Measurements from ENCODE around the gene NAT14.

The NAT14 gene

DNA sequence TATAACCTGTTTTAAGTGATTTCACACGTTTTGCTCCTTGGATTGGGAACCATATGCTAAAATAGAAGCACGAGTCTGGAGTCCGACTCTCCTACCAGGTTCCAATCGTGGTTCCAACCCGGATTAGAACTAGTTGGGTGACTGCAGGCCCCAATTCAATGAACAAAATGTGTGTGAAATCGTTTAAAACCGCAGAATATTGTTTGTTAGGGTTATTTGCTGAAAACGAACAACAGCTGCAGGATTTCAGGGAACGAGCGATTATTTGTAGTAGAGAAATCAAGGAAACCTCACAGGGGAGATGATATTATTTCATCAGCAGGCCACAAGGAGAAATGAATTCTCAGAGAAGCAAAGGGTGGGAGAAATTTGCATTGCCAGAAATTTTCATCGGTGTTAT lies 20.0 kb downstream of the NAT14 start:
- TF ChIP-seq, protein P1, sequence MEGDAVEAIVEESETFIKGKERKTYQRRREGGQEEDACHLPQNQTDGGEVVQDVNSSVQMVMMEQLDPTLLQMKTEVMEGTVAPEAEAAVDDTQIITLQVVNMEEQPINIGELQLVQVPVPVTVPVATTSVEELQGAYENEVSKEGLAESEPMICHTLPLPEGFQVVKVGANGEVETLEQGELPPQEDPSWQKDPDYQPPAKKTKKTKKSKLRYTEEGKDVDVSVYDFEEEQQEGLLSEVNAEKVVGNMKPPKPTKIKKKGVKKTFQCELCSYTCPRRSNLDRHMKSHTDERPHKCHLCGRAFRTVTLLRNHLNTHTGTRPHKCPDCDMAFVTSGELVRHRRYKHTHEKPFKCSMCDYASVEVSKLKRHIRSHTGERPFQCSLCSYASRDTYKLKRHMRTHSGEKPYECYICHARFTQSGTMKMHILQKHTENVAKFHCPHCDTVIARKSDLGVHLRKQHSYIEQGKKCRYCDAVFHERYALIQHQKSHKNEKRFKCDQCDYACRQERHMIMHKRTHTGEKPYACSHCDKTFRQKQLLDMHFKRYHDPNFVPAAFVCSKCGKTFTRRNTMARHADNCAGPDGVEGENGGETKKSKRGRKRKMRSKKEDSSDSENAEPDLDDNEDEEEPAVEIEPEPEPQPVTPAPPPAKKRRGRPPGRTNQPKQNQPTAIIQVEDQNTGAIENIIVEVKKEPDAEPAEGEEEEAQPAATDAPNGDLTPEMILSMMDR (conservative IDR thresholded peaks at IDR 0.05; ENCODE audit: control insufficient read depth, insufficient read depth, low read depth, low read length), result no peak
- no peak overlapping the region for H3K4me3 ChIP-seq (ENCODE audit: control insufficient read depth, low read depth, low read length)
- no peak for DNase-seq (ENCODE audit: low read depth)

DNA sequence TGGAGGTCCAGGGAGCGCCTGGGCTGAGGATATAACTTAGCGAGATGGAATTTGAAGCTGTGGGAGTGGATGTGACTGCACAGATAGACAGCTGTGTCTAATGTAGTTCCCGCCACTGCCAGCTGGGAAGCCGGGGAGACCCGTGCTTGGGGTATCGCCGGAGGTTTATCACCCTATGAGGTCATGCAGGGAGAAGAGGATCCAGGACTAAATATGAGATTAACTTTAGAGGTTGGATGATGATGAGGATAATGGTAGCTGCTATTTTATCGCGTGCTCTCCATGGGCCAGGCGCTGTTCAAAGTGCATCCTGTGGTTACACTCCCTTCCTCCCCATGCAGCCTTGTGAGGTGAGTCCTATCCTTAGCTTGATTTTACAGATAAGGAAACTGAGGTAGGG lies 23.1 kb downstream of the NAT14 start:
- TF ChIP-seq, protein P1 (conservative IDR thresholded peaks at IDR 0.05; ENCODE audit: control insufficient read depth, insufficient read depth, low read depth, low read length), result no peak
- H3K4me3 ChIP-seq (ENCODE audit: control insufficient read depth, low read depth, low read length), result no peak overlapping the region
- DNase-seq (ENCODE audit: low read depth), result no peak

- DNase-seq (ENCODE audit: low read depth), result peak; percentile 91
- TF ChIP-seq, protein P1 (conservative IDR thresholded peaks at IDR 0.05; ENCODE audit: control insufficient read depth, insufficient read depth, low read depth, low read length), result peak; percentile 82
- H3K4me3 ChIP-seq (ENCODE audit: control insufficient read depth, low read depth, low read length), result peak overlapping the region; percentile 22
Observed at GRCh38 chr19:55516878-55517620, 32.1 kb downstream of the NAT14 start.

GRCh38 chr19:55519451-55520311 lies 34.7 kb downstream of the NAT14 start:
- H3K4me3 ChIP-seq (ENCODE audit: control insufficient read depth, low read depth, low read length), result no peak overlapping the region
- DNase-seq (ENCODE audit: low read depth), result peak; percentile 97
- TF ChIP-seq, protein P1 (conservative IDR thresholded peaks at IDR 0.05; ENCODE audit: control insufficient read depth, insufficient read depth, low read depth, low read length), result no peak

DNA sequence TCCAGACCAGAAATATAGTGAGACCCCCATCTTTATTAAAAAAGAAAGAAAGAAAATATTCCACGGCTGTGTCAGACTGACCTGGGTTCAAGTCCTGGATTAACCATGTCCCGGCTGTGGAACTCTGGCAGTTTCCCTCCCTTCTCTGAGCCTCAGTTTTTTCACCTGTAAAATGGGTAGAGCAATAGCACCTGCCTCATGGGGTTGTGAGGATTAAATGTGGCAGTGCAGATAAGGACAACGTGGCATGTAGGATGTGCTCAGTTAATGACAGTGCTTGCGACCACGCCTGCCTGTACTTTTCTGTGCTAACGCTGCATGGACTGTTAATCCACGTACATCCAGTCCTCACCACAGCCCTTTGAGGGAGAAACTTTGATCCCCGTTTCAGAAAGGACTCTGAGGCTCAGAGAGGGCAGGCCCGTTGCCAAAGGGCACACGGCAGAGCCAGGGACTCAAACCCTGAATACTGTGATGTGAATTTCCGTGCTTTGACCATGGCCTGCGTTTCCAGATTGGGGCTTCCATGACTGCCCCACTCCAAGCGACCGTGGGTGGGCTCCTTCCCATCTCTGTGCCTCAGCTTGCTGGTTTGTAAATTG lies 35.8 kb downstream of the NAT14 start:
- H3K4me3 ChIP-seq (ENCODE audit: control insufficient read depth, low read depth, low read length), result no peak overlapping the region
- TF ChIP-seq, protein P1 (conservative IDR thresholded peaks at IDR 0.05; ENCODE audit: control insufficient read depth, insufficient read depth, low read depth, low read length), result no peak
- no peak for DNase-seq (ENCODE audit: low read depth)

- no peak for DNase-seq (ENCODE audit: low read depth)
- H3K4me3 ChIP-seq (ENCODE audit: control insufficient read depth, low read depth, low read length), result no peak overlapping the region
- TF ChIP-seq, protein P1 (conservative IDR thresholded peaks at IDR 0.05; ENCODE audit: control insufficient read depth, insufficient read depth, low read depth, low read length), result no peak
Observed at GRCh38 chr19:55525289-55526101, 40.5 kb downstream of the NAT14 start.
